Measurements from ENCODE around the gene SWI5. TPM values are rescaled to one million over a fixed set of nuclear protein-coding genes. Genes with fewer than 3 reads are reported as not detected.

SWI5 gene
- total and polyA plus RNA-seq, 9 of the 15 experiments (the other 6 are each of a cell fraction or from before 2014, with no cell fraction given), result 62.8 to 133 (median 95.9) TPM

- Histone ChIP-seq H3K4me2 (ENCODE audit: insufficient read depth, low read length) (peak within 1 kb of the TSS; percentile 97), H3K9me3 (replicated peaks; ENCODE audit: control insufficient read depth, insufficient read depth, low read depth, low read length) (no peaks in the 10 kb centered on the region), H3K27ac (ENCODE audit: extremely low read depth, low read depth, low read length) (peak within 1 kb of the TSS; percentile 94), H3K79me2 (ENCODE audit: control insufficient read depth, insufficient read depth, low read length) (peaks cover 49% of the 10 kb centered on the region), H4K20me1 (replicated peaks; ENCODE audit: control insufficient read depth, insufficient read depth, low read length) (no peaks in the 10 kb centered on the region), H3K9ac (ENCODE audit: insufficient read depth in 1 of 2, low read depth in 2 of 2, low read length in 2 of 2) (peak within 1 kb of the TSS; percentile 92 to 93), H3K4me3 (peak within 1 kb of the TSS; percentile 67), H3K4me1 (replicated peaks in 1 of 2; ENCODE audit: control insufficient read depth in 2 of 2, insufficient read depth in 2 of 2, low read length in 2 of 2) (peaks cover 8 to 19% of the 10 kb centered on the region in 2 experiments), H3K9me1 (ENCODE audit: control insufficient read depth, insufficient read depth, low read length) (no peaks in the 10 kb centered on the region), H3K36me3 (ENCODE audit: control insufficient read depth, insufficient read depth, low read length) (peaks cover 66% of the 10 kb centered on the region), H2AFZ (ENCODE audit: low read depth, low read length) (peak within 1 kb of the TSS; percentile 99), H3K27me3 (ENCODE audit: control insufficient read depth in 2 of 2, insufficient read depth in 2 of 2, low read length in 2 of 2) (no peaks in the 10 kb centered on the region)
- CTCF ChIA-PET (ENCODE audit: low intra/inter-chr PET ratio), result interaction anchor here (0.6 kb wide), 1 partner anchor 293 kb away, joined by 3 read pairs; no protein-coding TSS in a partner anchor
- ATAC-seq (peak; percentile 95), DNase-seq (ENCODE audit: extremely low read depth in 1 of 4, low spot score in 3 of 4) (peak; percentile 98 to 100 (median 100)), FAIRE-seq (peak; percentile 88)
- under 1% methylated on average over 83 of the region's 83 CpGs for WGBS (ENCODE audit: insufficient coverage, low coverage, missing lambda C conversion rate)
- POLR2A ChIA-PET, result interaction anchor here (0.6 to 3.7 kb wide), 6 partner anchors 12 to 1360 kb away, joined by 3 to 51 read pairs (median 7); no protein-coding TSS in a partner anchor
- in situ Hi-C loops (cut with MboI), result loop anchor here (5.0 to 10.0 kb wide), 2 partner anchors 1350 to 1562 kb away; no protein-coding TSS in a partner anchor
- intact Hi-C loops (cut with micrococcal nuclease), result loop anchor here (1.0 kb wide), 3 partner anchors 16 to 46 kb away; partner anchors contain the start of genes GOLGA2 and SWI5
- TSS peak; percentile 73 for BruUV-seq (replicated peaks)
- no peak for TF ChIP-seq BCOR (IDR thresholded peaks at IDR 0.05)
- no peak for TF ChIP-seq MLLT1 (IDR thresholded peaks at IDR 0.05)
- TF ChIP-seq NR2C2 (CRISPR knock-in tag; IDR thresholded peaks at IDR 0.05), result no peak
- no peak for TF ChIP-seq NR2C2 (tag; IDR thresholded peaks at IDR 0.05)
- peak; percentile 52 for TF ChIP-seq ERF (CRISPR knock-in tag; IDR thresholded peaks at IDR 0.05)
- no peak for TF ChIP-seq MCM5 (IDR thresholded peaks at IDR 0.05; ENCODE audit: low read depth)
- no peak for TF ChIP-seq GTF2E2 (tag; IDR thresholded peaks at IDR 0.05)
- peak in 1 of 2 experiments; percentile 35; a peak in 2 of 4 replicates for TF ChIP-seq ETV6 (IDR thresholded peaks at IDR 0.05; ENCODE audit: borderline replicate concordance in 1 of 2, low read depth in 2 of 2, low read length in 1 of 2)
- TF ChIP-seq ETV6 (CRISPR knock-in tag; IDR thresholded peaks at IDR 0.05; ENCODE audit: borderline replicate concordance), result no peak
- TF ChIP-seq ZC3H4 (CRISPR knock-in tag; IDR thresholded peaks at IDR 0.05; ENCODE audit: borderline replicate concordance), result no peak
- no peak for TF ChIP-seq ZNF146 (CRISPR knock-in tag; IDR thresholded peaks at IDR 0.05; ENCODE audit: unreplicated experiment)
- no peak for TF ChIP-seq BRD9 (IDR thresholded peaks at IDR 0.05; ENCODE audit: low read depth, partially characterized antibody)
- TF ChIP-seq GATAD2A (IDR thresholded peaks at IDR 0.05), result no peak
- TF ChIP-seq MTA2 (IDR thresholded peaks at IDR 0.05; ENCODE audit: low read depth), result no peak
- TF ChIP-seq DEAF1 (CRISPR knock-in tag; IDR thresholded peaks at IDR 0.05), result peak; percentile 5; the same call in 1 of the 2 replicates
- TF ChIP-seq ZNF133 (CRISPR knock-in tag; IDR thresholded peaks at IDR 0.05), result 0 out of 2 replicates have a peak, but pooled peaks have one; percentile 0
- TF ChIP-seq EP400 (IDR thresholded peaks at IDR 0.05), result no peak
- no peak for TF ChIP-seq PTRF (tag; IDR thresholded peaks at IDR 0.05)
Observed at GRCh38 chr9:128322404-128323211, 46.5 kb downstream of the SWI5 start, which contains the start of the genes COQ4 and TRUB2. COQ4 (plus strand) TSS chr9:128322839; CDS start chr9:128322859, 20 bp downstream. TRUB2 (minus strand) TSS chr9:128322447; CDS start chr9:128322408, 39 bp downstream.
